ENCODE results near the gene PLCH1. TPM values are rescaled to one million over a fixed set of nuclear protein-coding genes. Genes with fewer than 3 reads are reported as not detected.

PLCH1 gene
- total RNA-seq, 1 experiment from 2014 or later = 3.1 TPM

GRCh38 chr3:155339052-155339451 is 405.8 kb downstream of the PLCH1 start:
- POLR2A ChIA-PET (ENCODE audit: low non-redundant PET) = no interaction called here
- no peak for DNase-seq (ENCODE audit: low spot score)
- BruUV-seq (replicated peaks) = no TSS peak
- Histone ChIP-seq H3K27ac (ENCODE audit: low read depth, low read length, poor library complexity, severe bottlenecking) (no peak overlapping the region), H3K27me3 (replicated peaks; ENCODE audit: insufficient read depth, low read depth, low read length, poor library complexity) (no peaks in the 10 kb centered on the region), H3K4me3 (ENCODE audit: low read depth, low read length, poor library complexity, severe bottlenecking) (no peak overlapping the region), H3K9me3 (ENCODE audit: low read depth, low read length, poor library complexity, severe bottlenecking) (no peaks in the 10 kb centered on the region), H3K4me1 (ENCODE audit: insufficient read depth, low read length, poor library complexity, severe bottlenecking) (no peaks in the 10 kb centered on the region), H3K36me3 (ENCODE audit: insufficient read depth, low read length, poor library complexity, severe bottlenecking) (no peaks in the 10 kb centered on the region)
- TF ChIP-seq CTCF (conservative IDR thresholded peaks at IDR 0.05; ENCODE audit: low read depth, low read length) (no peak), EZH2 (IDR thresholded peaks at IDR 0.05; ENCODE audit: borderline replicate concordance, low read depth, low read length, poor library complexity, severe bottlenecking) (no peak)
- intact Hi-C loops (cut with micrococcal nuclease; ENCODE audit: unreplicated experiment) = no loop called here
- CTCF ChIA-PET = no interaction called here

- no TSS peak for BruUV-seq (replicated peaks)
- ChIA-PET CTCF (no interaction called here), POLR2A (ENCODE audit: low non-redundant PET) (no interaction called here)
- H3K27me3 ChIP-seq (replicated peaks; ENCODE audit: insufficient read depth, low read depth, low read length, poor library complexity) = no peaks in the 10 kb centered on the region
- H3K4me3 ChIP-seq (ENCODE audit: low read depth, low read length, poor library complexity, severe bottlenecking) = no peak overlapping the region
- H3K27ac ChIP-seq (ENCODE audit: low read depth, low read length, poor library complexity, severe bottlenecking) = no peak overlapping the region
- no peaks in the 10 kb centered on the region for H3K4me1 ChIP-seq (ENCODE audit: insufficient read depth, low read length, poor library complexity, severe bottlenecking)
- TF ChIP-seq EZH2 (IDR thresholded peaks at IDR 0.05; ENCODE audit: borderline replicate concordance, low read depth, low read length, poor library complexity, severe bottlenecking) (no peak), CTCF (conservative IDR thresholded peaks at IDR 0.05; ENCODE audit: low read depth, low read length) (no peak)
- no peaks in the 10 kb centered on the region for H3K9me3 ChIP-seq (ENCODE audit: low read depth, low read length, poor library complexity, severe bottlenecking)
- intact Hi-C loops (cut with micrococcal nuclease; ENCODE audit: unreplicated experiment) = no loop called here
- H3K36me3 ChIP-seq (ENCODE audit: insufficient read depth, low read length, poor library complexity, severe bottlenecking) = no peaks in the 10 kb centered on the region
- DNase-seq (ENCODE audit: low spot score) = no peak
Measured at GRCh38 chr3:155335724-155336354, 409.0 kb downstream of the PLCH1 start.

GRCh38 chr3:155334914-155335723 is 409.8 kb downstream of the PLCH1 start:
- no peaks in the 10 kb centered on the region for H3K27me3 ChIP-seq (replicated peaks; ENCODE audit: insufficient read depth, low read depth, low read length, poor library complexity)
- no peaks in the 10 kb centered on the region for H3K9me3 ChIP-seq (ENCODE audit: low read depth, low read length, poor library complexity, severe bottlenecking)
- no TSS peak for BruUV-seq (replicated peaks)
- no peak overlapping the region for H3K27ac ChIP-seq (ENCODE audit: low read depth, low read length, poor library complexity, severe bottlenecking)
- no peak for DNase-seq (ENCODE audit: low spot score)
- intact Hi-C loops (cut with micrococcal nuclease; ENCODE audit: unreplicated experiment) = no loop called here
- ChIA-PET CTCF (no interaction called here), POLR2A (ENCODE audit: low non-redundant PET) (no interaction called here)
- no peak for TF ChIP-seq EZH2 (IDR thresholded peaks at IDR 0.05; ENCODE audit: borderline replicate concordance, low read depth, low read length, poor library complexity, severe bottlenecking)
- no peak for TF ChIP-seq CTCF (conservative IDR thresholded peaks at IDR 0.05; ENCODE audit: low read depth, low read length)
- no peaks in the 10 kb centered on the region for H3K4me1 ChIP-seq (ENCODE audit: insufficient read depth, low read length, poor library complexity, severe bottlenecking)
- H3K4me3 ChIP-seq (ENCODE audit: low read depth, low read length, poor library complexity, severe bottlenecking) = no peak overlapping the region
- no peaks in the 10 kb centered on the region for H3K36me3 ChIP-seq (ENCODE audit: insufficient read depth, low read length, poor library complexity, severe bottlenecking)

Data from A673 (cell line).